Activated gamma-delta T cell treated with Interleukin-2 at 50 U/mL for 16 hours (primary cell): ENCODE measurements around the gene SHH.

Source experiments
- DNase-seq: peaks from one replicate; pipeline ENCODE4 v3.0.0-alpha.2; 2020

The SHH gene

GRCh38 chr7:155811895-155812761 lies at the start of gene SHH:
TSS of gene SHH (minus strand) at chr7:155812463. CDS start at chr7:155812122, 341 bp downstream.
- no peak for DNase-seq

GRCh38 chr7:155861480-155861868 lies 49.2 kb upstream of the SHH start:
- DNase-seq = no peak

GRCh38 chr7:155860840-155861479 lies 48.7 kb upstream of the SHH start:
- no peak for DNase-seq

GRCh38 chr7:155860461-155860839 lies 48.2 kb upstream of the SHH start:
- DNase-seq = no peak

- DNase-seq = no peak
Measured at GRCh38 chr7:155858521-155859061, 46.3 kb upstream of the SHH start.

GRCh38 chr7:155857141-155857540 lies 44.9 kb upstream of the SHH start:
- DNase-seq = no peak

GRCh38 chr7:155856656-155857055 lies 44.4 kb upstream of the SHH start:
- no peak for DNase-seq

- DNase-seq = no peak
Measured at GRCh38 chr7:155852426-155853301, 40.4 kb upstream of the SHH start.

- no peak for DNase-seq
Measured at GRCh38 chr7:155851892-155852291, 39.6 kb upstream of the SHH start.

- DNase-seq = no peak
Measured at GRCh38 chr7:155850766-155851678, 38.8 kb upstream of the SHH start.

- DNase-seq = no peak
Measured at GRCh38 chr7:155850001-155850436, 37.8 kb upstream of the SHH start.

GRCh38 chr7:155848691-155849669 lies 36.7 kb upstream of the SHH start:
- DNase-seq = no peak

GRCh38 chr7:155847821-155848435 lies 35.7 kb upstream of the SHH start:
- DNase-seq = no peak

- DNase-seq = no peak
Measured at GRCh38 chr7:155846936-155847335, 34.7 kb upstream of the SHH start.

GRCh38 chr7:155846156-155846555 lies 33.9 kb upstream of the SHH start:
- DNase-seq = no peak

- no peak for DNase-seq
Measured at GRCh38 chr7:155845226-155845625, 33.0 kb upstream of the SHH start.

- no peak for DNase-seq
Measured at GRCh38 chr7:155844526-155844925, 32.3 kb upstream of the SHH start.

- no peak for DNase-seq
Measured at GRCh38 chr7:155844019-155844453, 31.8 kb upstream of the SHH start.

GRCh38 chr7:155843426-155844018 lies 31.3 kb upstream of the SHH start:
- DNase-seq = no peak
